ENCODE measurements around the gene HASPIN.

The HASPIN gene

GRCh38 chr17:3768769-3769168, 45.1 kb downstream of the HASPIN start:
- TF ChIP-seq MYC (IDR thresholded peaks at IDR 0.05; ENCODE audit: low read depth, low read length) (no peak), MAX (IDR thresholded peaks at IDR 0.05; ENCODE audit: low read depth, low read length) (no peak), POLR2A (IDR thresholded peaks at IDR 0.05; ENCODE audit: extremely low read depth, insufficient read length) (no peak)
- TF ChIP-seq, protein P1, sequence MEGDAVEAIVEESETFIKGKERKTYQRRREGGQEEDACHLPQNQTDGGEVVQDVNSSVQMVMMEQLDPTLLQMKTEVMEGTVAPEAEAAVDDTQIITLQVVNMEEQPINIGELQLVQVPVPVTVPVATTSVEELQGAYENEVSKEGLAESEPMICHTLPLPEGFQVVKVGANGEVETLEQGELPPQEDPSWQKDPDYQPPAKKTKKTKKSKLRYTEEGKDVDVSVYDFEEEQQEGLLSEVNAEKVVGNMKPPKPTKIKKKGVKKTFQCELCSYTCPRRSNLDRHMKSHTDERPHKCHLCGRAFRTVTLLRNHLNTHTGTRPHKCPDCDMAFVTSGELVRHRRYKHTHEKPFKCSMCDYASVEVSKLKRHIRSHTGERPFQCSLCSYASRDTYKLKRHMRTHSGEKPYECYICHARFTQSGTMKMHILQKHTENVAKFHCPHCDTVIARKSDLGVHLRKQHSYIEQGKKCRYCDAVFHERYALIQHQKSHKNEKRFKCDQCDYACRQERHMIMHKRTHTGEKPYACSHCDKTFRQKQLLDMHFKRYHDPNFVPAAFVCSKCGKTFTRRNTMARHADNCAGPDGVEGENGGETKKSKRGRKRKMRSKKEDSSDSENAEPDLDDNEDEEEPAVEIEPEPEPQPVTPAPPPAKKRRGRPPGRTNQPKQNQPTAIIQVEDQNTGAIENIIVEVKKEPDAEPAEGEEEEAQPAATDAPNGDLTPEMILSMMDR (IDR thresholded peaks at IDR 0.05; ENCODE audit: low read depth, low read length): no peak
- no peak overlapping the region for H3K4me3 ChIP-seq (ENCODE audit: low read depth, low read length)
- DNase-seq (ENCODE audit: low read depth): no peak

- TF ChIP-seq, protein P1 (IDR thresholded peaks at IDR 0.05; ENCODE audit: low read depth, low read length): no peak
- no peak for TF ChIP-seq POLR2A (IDR thresholded peaks at IDR 0.05; ENCODE audit: extremely low read depth, insufficient read length)
- TF ChIP-seq MAX (IDR thresholded peaks at IDR 0.05; ENCODE audit: low read depth, low read length): peak; percentile 52
- TF ChIP-seq MYC (IDR thresholded peaks at IDR 0.05; ENCODE audit: low read depth, low read length): no peak
- H3K4me3 ChIP-seq (ENCODE audit: low read depth, low read length): no peak overlapping the region
- DNase-seq (ENCODE audit: low read depth): peak; percentile 79
Measured at GRCh38 chr17:3770466-3770865, 46.8 kb downstream of the HASPIN start.

DNA sequence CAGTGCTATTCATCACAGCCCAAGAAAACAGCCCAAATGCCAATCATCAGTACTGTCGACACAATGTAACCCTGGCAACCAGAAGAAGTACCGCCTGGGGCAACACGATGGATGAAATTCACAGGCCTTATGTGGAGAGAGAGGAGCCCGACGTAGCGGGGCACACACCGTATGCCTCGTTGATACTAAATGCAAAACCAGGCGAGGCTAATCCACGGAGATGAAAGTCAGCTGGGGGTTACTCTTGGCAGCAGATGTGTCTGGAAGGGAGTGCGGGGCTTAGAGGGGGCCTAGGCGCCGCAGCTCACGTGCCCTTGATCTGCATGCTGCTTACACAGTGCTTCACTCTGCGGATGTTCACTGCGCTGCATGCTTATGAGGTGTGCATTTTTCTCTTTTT, 47.4 kb downstream of the HASPIN start:
- no peak for TF ChIP-seq MAX (IDR thresholded peaks at IDR 0.05; ENCODE audit: low read depth, low read length)
- no peak overlapping the region for H3K4me3 ChIP-seq (ENCODE audit: low read depth, low read length)
- peak; percentile 26 for DNase-seq (ENCODE audit: low read depth)

- DNase-seq (ENCODE audit: low read depth): no peak
- no peak overlapping the region for H3K4me3 ChIP-seq (ENCODE audit: low read depth, low read length)
- TF ChIP-seq POLR2A (IDR thresholded peaks at IDR 0.05; ENCODE audit: extremely low read depth, insufficient read length): no peak
- TF ChIP-seq, protein P1 (IDR thresholded peaks at IDR 0.05; ENCODE audit: low read depth, low read length): no peak
- no peak for TF ChIP-seq MYC (IDR thresholded peaks at IDR 0.05; ENCODE audit: low read depth, low read length)
- no peak for TF ChIP-seq MAX (IDR thresholded peaks at IDR 0.05; ENCODE audit: low read depth, low read length)
Measured at GRCh38 chr17:3772764-3773163, 49.1 kb downstream of the HASPIN start.

DNA sequence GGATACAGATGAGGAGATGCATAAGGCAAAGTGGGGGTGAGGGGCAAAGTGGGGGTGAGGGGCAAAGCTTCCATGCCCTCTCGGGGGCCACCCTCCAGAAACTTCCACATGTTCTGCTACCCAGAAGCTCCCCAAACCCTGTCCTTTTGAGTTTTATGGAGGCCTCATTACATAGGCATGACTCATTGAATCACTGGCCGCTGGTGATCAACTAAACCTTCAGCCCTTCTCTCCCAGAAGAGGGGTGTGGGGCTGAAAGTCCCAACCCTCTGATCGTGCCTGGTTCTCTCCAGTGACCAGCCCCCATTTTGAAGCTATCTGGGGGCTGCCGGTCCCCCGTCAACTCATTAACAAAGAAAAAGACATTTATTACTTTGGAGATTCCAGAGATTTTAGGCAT, 49.8 kb downstream of the HASPIN start:
- TF ChIP-seq, protein P1 (IDR thresholded peaks at IDR 0.05; ENCODE audit: low read depth, low read length): no peak
- TF ChIP-seq MYC (IDR thresholded peaks at IDR 0.05; ENCODE audit: low read depth, low read length) (no peak), MAX (IDR thresholded peaks at IDR 0.05; ENCODE audit: low read depth, low read length) (no peak), POLR2A (IDR thresholded peaks at IDR 0.05; ENCODE audit: extremely low read depth, insufficient read length) (no peak)
- DNase-seq (ENCODE audit: low read depth): no peak
- no peak overlapping the region for H3K4me3 ChIP-seq (ENCODE audit: low read depth, low read length)

DNA sequence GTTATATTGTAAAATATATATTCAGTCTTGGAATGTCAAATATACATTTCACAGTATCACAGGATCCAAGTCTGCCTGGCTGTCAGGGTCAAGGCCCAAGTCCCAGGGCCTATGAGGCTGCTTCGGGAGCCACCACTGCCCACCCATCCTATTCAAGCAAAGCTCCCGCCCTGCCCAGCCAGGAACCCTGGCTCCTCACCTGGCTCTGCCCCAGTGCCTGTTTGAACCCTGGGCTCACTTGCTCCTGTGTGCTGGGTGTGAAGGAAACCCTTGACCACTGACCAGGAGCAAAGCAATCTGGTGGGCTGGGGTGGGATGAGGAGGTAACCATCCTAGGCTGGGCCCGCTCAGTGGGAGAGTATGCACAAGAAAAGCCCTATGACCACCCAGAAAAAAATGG, 50.3 kb downstream of the HASPIN start:
- no peak for DNase-seq (ENCODE audit: low read depth)
- TF ChIP-seq MYC (IDR thresholded peaks at IDR 0.05; ENCODE audit: low read depth, low read length) (no peak), MAX (IDR thresholded peaks at IDR 0.05; ENCODE audit: low read depth, low read length) (no peak), POLR2A (IDR thresholded peaks at IDR 0.05; ENCODE audit: extremely low read depth, insufficient read length) (no peak)
- TF ChIP-seq, protein P1 (IDR thresholded peaks at IDR 0.05; ENCODE audit: low read depth, low read length): no peak
- no peak overlapping the region for H3K4me3 ChIP-seq (ENCODE audit: low read depth, low read length)

All from NB4 (cell line).